Muscle layer of duodenum (tissue), 2 donors: Measurements from ENCODE around the gene H2AZ2.
A peak's percentile ranks its signal among the peaks of the same experiment; 100 is the strongest.
"Not testable (repeated sequence)": the region's sequence is repeated elsewhere in the genome, so short reads cannot be mapped to it uniquely, and the experiment has no call there.

Source experiments
- H3K27ac ChIP-seq: one replicate; pipeline ENCODE4 v1.7.0; 2013; ENCODE audit warnings: mild to moderate bottlenecking, low read length
- H3K27me3 ChIP-seq: one replicate; pipeline ENCODE4 v1.7.0; 2013; ENCODE audit warnings: low read depth, mild to moderate bottlenecking, control low read depth, low read length
- H3K36me3 ChIP-seq, 2 donors: one replicate each; pipeline ENCODE4 v1.7.0; 2013; ENCODE audit warnings: low read length in 2 of 2, control low read depth in 1 of 2, mild to moderate bottlenecking in 1 of 2; ENCODE audit not compliant: insufficient read depth in 2 of 2, control insufficient read depth in 1 of 2
- H3K4me1 ChIP-seq, 2 donors: one replicate each; pipeline ENCODE4 v1.7.0; 2013; ENCODE audit warnings: low read length in 2 of 2, mild to moderate bottlenecking in 2 of 2, control low read depth in 1 of 2, moderate library complexity in 1 of 2; ENCODE audit not compliant: insufficient read depth in 2 of 2, control insufficient read depth in 1 of 2
- H3K4me3 ChIP-seq, 2 donors: one replicate each; pipeline ENCODE4 v1.7.0; 2013; ENCODE audit warnings: low read length in 2 of 2, low read depth in 1 of 2, mild to moderate bottlenecking in 1 of 2
- H3K9me3 ChIP-seq, 2 donors: one replicate each; pipeline ENCODE4 v1.7.0; 2013; ENCODE audit warnings: low read length in 2 of 2, control low read depth in 1 of 2, mild to moderate bottlenecking in 1 of 2; ENCODE audit not compliant: control insufficient read depth in 1 of 2
- donor health status: healthy.

The H2AZ2 gene

GRCh38 chr7:44846390-44846789 lies 1.5 kb downstream of the H2AZ2 start:
- Histone ChIP-seq H3K27ac (peak overlapping the region; percentile 99), H3K4me3 (peak overlapping the region; percentile 81 to 95), H3K4me1 (peaks cover 10 to 28% of the 10 kb centered on the region in 2 donors)
- not testable (repeated sequence) for H3K27me3 ChIP-seq, H3K36me3 ChIP-seq, H3K9me3 ChIP-seq

GRCh38 chr7:44845451-44845850 lies 2.4 kb downstream of the H2AZ2 start:
- Histone ChIP-seq H3K4me1 (peaks cover 10 to 28% of the 10 kb centered on the region in 2 donors), H3K9me3 (no peaks in the 10 kb centered on the region), H3K27ac (no peak overlapping the region), H3K4me3 (no peak overlapping the region), H3K27me3 (no peaks in the 10 kb centered on the region), H3K36me3 (peaks cover 0 to 5% of the 10 kb centered on the region in 2 donors)

- Histone ChIP-seq H3K4me1 (peaks cover 10 to 22% of the 10 kb centered on the region in 2 donors), H3K36me3 (peaks cover 8 to 15% of the 10 kb centered on the region in 2 donors)
- H3K27ac ChIP-seq = not testable (repeated sequence)
Observed at GRCh38 chr7:44843440-44843839, 4.4 kb downstream of the H2AZ2 start.

GRCh38 chr7:44842675-44843074 lies 5.2 kb downstream of the H2AZ2 start:
- Histone ChIP-seq H3K36me3 (peaks cover 10 to 15% of the 10 kb centered on the region in 2 donors), H3K4me1 (peaks cover 10 to 22% of the 10 kb centered on the region in 2 donors)
- not testable (repeated sequence) for H3K4me3 ChIP-seq, H3K27ac ChIP-seq, H3K27me3 ChIP-seq, H3K9me3 ChIP-seq

More at GRCh38 chr7:44843440-44843839, 4.4 kb downstream of the H2AZ2 start:
- not testable (repeated sequence) for H3K9me3 ChIP-seq, H3K4me3 ChIP-seq, H3K27me3 ChIP-seq

GRCh38 chr7:44838751-44839150 lies 9.1 kb downstream of the H2AZ2 start:
- no peak overlapping the region for H3K4me3 ChIP-seq
- no peaks in the 10 kb centered on the region for H3K27me3 ChIP-seq
- H3K9me3 ChIP-seq = no peaks in the 10 kb centered on the region
- H3K4me1 ChIP-seq = peaks cover 5 to 8% of the 10 kb centered on the region in 2 donors
- peaks cover 32 to 33% of the 10 kb centered on the region in 2 donors for H3K36me3 ChIP-seq
- H3K27ac ChIP-seq = no peak overlapping the region

GRCh38 chr7:44827567-44827966 lies 20.3 kb downstream of the H2AZ2 start:
- Histone ChIP-seq H3K4me1 (no peaks in the 10 kb centered on the region), H3K4me3 (no peak overlapping the region), H3K36me3 (peaks cover 16 to 36% of the 10 kb centered on the region in 2 donors), H3K27me3 (no peaks in the 10 kb centered on the region), H3K9me3 (no peaks in the 10 kb centered on the region), H3K27ac (no peak overlapping the region)

- H3K4me1 ChIP-seq = no peaks in the 10 kb centered on the region
- H3K4me3 ChIP-seq = no peak overlapping the region
- peaks cover 12 to 27% of the 10 kb centered on the region in 2 donors for H3K36me3 ChIP-seq
- no peak overlapping the region for H3K27ac ChIP-seq
- H3K27me3 ChIP-seq = no peaks in the 10 kb centered on the region
- no peaks in the 10 kb centered on the region for H3K9me3 ChIP-seq
Observed at GRCh38 chr7:44824894-44825526, 22.9 kb downstream of the H2AZ2 start.

- Histone ChIP-seq H3K27me3 (no peaks in the 10 kb centered on the region), H3K27ac (no peak overlapping the region), H3K9me3 (no peaks in the 10 kb centered on the region), H3K4me3 (no peak overlapping the region), H3K36me3 (peaks cover 4 to 11% of the 10 kb centered on the region in 2 donors), H3K4me1 (no peaks in the 10 kb centered on the region)
Observed at GRCh38 chr7:44823255-44823781, 24.6 kb downstream of the H2AZ2 start.

- Histone ChIP-seq H3K27ac (no peak overlapping the region), H3K4me3 (no peak overlapping the region), H3K36me3 (no peaks in the 10 kb centered on the region)
Observed at GRCh38 chr7:44819292-44819691, 28.6 kb downstream of the H2AZ2 start.

GRCh38 chr7:44814919-44815318 lies 33.0 kb downstream of the H2AZ2 start:
- Histone ChIP-seq H3K4me1 (no peaks in the 10 kb centered on the region), H3K27me3 (no peaks in the 10 kb centered on the region), H3K9me3 (no peaks in the 10 kb centered on the region), H3K27ac (no peak overlapping the region), H3K4me3 (no peak overlapping the region), H3K36me3 (no peaks in the 10 kb centered on the region)

More at GRCh38 chr7:44819292-44819691, 28.6 kb downstream of the H2AZ2 start:
- Histone ChIP-seq H3K27me3 (no peaks in the 10 kb centered on the region), H3K4me1 (no peaks in the 10 kb centered on the region), H3K9me3 (no peaks in the 10 kb centered on the region)

GRCh38 chr7:44811571-44811970 lies 36.3 kb downstream of the H2AZ2 start:
- no peak overlapping the region for H3K27ac ChIP-seq
- no peaks in the 10 kb centered on the region for H3K9me3 ChIP-seq
- H3K36me3 ChIP-seq = no peaks in the 10 kb centered on the region
- no peaks in the 10 kb centered on the region for H3K27me3 ChIP-seq
- H3K4me3 ChIP-seq = no peak overlapping the region
- no peaks in the 10 kb centered on the region for H3K4me1 ChIP-seq

GRCh38 chr7:44811093-44811492 lies 36.8 kb downstream of the H2AZ2 start:
- no peak overlapping the region for H3K27ac ChIP-seq
- H3K36me3 ChIP-seq = no peaks in the 10 kb centered on the region
- no peak overlapping the region for H3K4me3 ChIP-seq

More at GRCh38 chr7:44811093-44811492, 36.8 kb downstream of the H2AZ2 start:
- Histone ChIP-seq H3K4me1 (no peaks in the 10 kb centered on the region), H3K27me3 (no peaks in the 10 kb centered on the region), H3K9me3 (no peaks in the 10 kb centered on the region)
